Activated CD8-positive, alpha-beta T cell treated with anti-CD3 and anti-CD28 coated beads, Interleukin-2, amount 10 ng/mL, durations not matched to agents 7 days and 5 days (primary cell): ENCODE measurements around the gene RLN1. TPM values are rescaled to one million over a fixed set of nuclear protein-coding genes. Genes with fewer than 3 reads are reported as not detected.
"Not testable (repeated sequence)": the region's sequence is repeated elsewhere in the genome, so short reads cannot be mapped to it uniquely, and the experiment has no call there.

Experiments
- ATAC-seq: fragments of 150-1000 bp; cut with Tn5 transposase; one replicate; pipeline ENCODE4 v1.10.0; 2021; ENCODE audit warnings: moderate library complexity
- CTCF ChIA-PET: fragments of 350-600 bp; sonication (Branson Sonifier 250); formaldehyde crosslinking; loops from one replicate; lab custom pipeline; 2021; ENCODE audit warnings: antibody characterized with exemption; lab: Charles Lee
- POLR2A ChIA-PET: fragments of 350-600 bp; sonication (Branson Sonifier 250); formaldehyde crosslinking; loops from one replicate; lab custom pipeline; 2021; ENCODE audit warnings: antibody characterized with exemption; lab: Charles Lee
- DNase-seq: peaks from one replicate; pipeline ENCODE4 v3.0.0-alpha.2; 2020
- H3K27ac Mint-ChIP-seq: one replicate; pipeline ENCODE4 v1.8.0; 2021; ENCODE audit warnings: mild to moderate bottlenecking, mixed read lengths
- H3K27me3 Mint-ChIP-seq: one replicate; pipeline ENCODE4 v1.8.0; 2021; ENCODE audit warnings: low read depth, mixed read lengths
- H3K36me3 Mint-ChIP-seq: one replicate; pipeline ENCODE4 v1.8.0; 2021; ENCODE audit warnings: low read depth, mixed read lengths
- H3K4me1 Mint-ChIP-seq: one replicate; pipeline ENCODE4 v1.8.0; 2021; ENCODE audit warnings: low read depth, mixed read lengths
- H3K4me3 Mint-ChIP-seq: one replicate; pipeline ENCODE4 v1.8.0; 2021; ENCODE audit warnings: mild to moderate bottlenecking, mixed read lengths
- H3K9me3 Mint-ChIP-seq: one replicate; pipeline ENCODE4 v1.8.0; 2022; ENCODE audit warnings: mixed read lengths; ENCODE audit not compliant: insufficient read depth
- total RNA-seq, 2 experiments: library from RNA; stranded (reverse); gene quantifications; one replicate each; pipeline ENCODE4 v1.2.3, GENCODE V29; 2021

Gene RLN1
- total RNA-seq, 2 experiments from 2014 or later: 1.3 to 1.5 TPM

DNA sequence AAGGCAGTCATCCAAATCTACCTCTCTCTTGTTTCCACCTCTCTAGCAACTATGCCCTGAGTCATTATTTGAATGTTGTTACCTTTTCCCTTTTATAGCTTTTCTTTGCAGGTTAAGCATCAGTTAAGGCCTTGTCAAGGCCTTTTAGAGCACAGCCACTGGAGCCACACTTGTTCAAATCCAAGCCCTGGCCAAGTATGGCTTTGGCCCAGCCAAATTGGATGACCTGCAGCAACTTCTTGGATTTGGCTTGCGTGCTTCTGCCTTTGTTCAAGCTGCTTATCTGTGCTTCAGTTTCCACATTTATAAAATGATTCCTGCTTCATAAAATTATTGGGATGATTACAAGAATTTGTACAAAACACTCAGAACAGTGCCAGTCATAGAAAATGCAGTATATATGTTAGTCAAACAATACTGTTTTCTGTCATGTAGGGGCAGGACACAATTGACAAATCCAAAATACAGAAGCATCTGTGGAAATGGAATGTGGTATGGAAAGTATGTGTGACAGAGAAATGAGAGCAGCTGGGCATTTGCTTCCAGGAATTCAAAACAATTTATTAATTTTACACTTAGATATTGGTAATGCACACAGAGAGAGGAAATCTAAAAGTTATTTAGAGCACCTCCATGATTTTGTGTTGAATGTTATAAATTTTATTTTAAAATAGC is 17.9 kb upstream of the RLN1 start:
- Mint-ChIP-seq H3K27ac (no peak overlapping the region), H3K9me3 (peaks cover 6% of the 10 kb centered on the region), H3K27me3 (no peaks in the 10 kb centered on the region), H3K4me1 (peaks cover 16% of the 10 kb centered on the region), H3K36me3 (peaks cover 38% of the 10 kb centered on the region), H3K4me3 (no peak overlapping the region)
- ATAC-seq (no peak), DNase-seq (no peak)
- POLR2A ChIA-PET: no interaction called here
- CTCF ChIA-PET: interaction anchor here (1.4 kb wide), 1 partner anchor 93 kb away, joined by 5 read pairs; the partner anchor contains the start of gene CD274

GRCh38 chr9:5355817-5356216 is 16.1 kb upstream of the RLN1 start:
- peaks cover 38% of the 10 kb centered on the region for H3K36me3 Mint-ChIP-seq
- CTCF ChIA-PET: no interaction called here
- H3K9me3 Mint-ChIP-seq: peaks cover 14% of the 10 kb centered on the region
- DNase-seq: no peak
- H3K27me3 Mint-ChIP-seq: no peaks in the 10 kb centered on the region
- ATAC-seq: no peak
- no peak overlapping the region for H3K4me3 Mint-ChIP-seq
- peaks cover 33% of the 10 kb centered on the region for H3K4me1 Mint-ChIP-seq
- H3K27ac Mint-ChIP-seq: no peak overlapping the region
- POLR2A ChIA-PET: no interaction called here

DNA sequence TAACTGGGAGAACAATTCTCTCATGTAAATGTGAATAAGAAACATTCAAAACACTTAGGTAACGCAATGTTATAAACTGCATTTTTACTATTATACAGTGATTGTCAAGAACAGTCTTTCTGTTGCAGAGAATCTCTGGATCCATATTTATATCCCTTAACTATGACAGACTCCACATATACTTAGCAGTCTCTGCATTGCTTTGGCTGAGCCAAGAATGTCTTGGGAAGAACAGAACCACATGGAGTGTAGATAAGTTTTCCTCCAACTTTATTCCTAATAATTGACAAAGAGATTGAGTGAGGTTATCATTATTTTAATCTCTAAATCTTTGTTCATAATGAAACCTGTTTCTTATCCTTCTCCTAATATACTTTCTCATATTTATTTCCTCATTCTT is 15.6 kb upstream of the RLN1 start:
- H3K27me3 Mint-ChIP-seq: no peaks in the 10 kb centered on the region
- no peak for DNase-seq
- peaks cover 36% of the 10 kb centered on the region for H3K4me1 Mint-ChIP-seq
- CTCF ChIA-PET: no interaction called here
- no peak overlapping the region for H3K4me3 Mint-ChIP-seq
- peaks cover 15% of the 10 kb centered on the region for H3K9me3 Mint-ChIP-seq
- no peak for ATAC-seq
- POLR2A ChIA-PET: no interaction called here
- peaks cover 40% of the 10 kb centered on the region for H3K36me3 Mint-ChIP-seq
- no peak overlapping the region for H3K27ac Mint-ChIP-seq

DNA sequence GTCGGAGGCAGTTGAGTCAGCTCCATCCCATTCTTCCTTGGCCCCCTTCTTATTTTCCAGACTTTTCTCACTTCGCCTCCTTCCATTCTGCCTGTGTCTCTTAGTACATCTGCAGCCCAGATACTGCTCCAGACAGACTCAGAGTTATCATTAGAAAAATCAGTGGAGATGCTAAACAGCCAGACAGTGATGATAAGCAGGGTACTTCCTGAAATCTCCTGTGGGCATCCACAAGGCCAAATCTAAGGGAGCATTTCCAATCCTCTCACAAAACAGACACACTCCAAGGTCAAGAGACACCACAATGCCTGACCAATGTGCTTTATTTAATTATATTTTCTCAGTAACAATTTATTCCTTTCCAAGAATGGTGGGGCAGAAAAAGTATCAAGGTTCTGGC is 14.5 kb upstream of the RLN1 start:
- CTCF ChIA-PET: no interaction called here
- H3K27ac Mint-ChIP-seq: peak overlapping the region; percentile 17

DNA sequence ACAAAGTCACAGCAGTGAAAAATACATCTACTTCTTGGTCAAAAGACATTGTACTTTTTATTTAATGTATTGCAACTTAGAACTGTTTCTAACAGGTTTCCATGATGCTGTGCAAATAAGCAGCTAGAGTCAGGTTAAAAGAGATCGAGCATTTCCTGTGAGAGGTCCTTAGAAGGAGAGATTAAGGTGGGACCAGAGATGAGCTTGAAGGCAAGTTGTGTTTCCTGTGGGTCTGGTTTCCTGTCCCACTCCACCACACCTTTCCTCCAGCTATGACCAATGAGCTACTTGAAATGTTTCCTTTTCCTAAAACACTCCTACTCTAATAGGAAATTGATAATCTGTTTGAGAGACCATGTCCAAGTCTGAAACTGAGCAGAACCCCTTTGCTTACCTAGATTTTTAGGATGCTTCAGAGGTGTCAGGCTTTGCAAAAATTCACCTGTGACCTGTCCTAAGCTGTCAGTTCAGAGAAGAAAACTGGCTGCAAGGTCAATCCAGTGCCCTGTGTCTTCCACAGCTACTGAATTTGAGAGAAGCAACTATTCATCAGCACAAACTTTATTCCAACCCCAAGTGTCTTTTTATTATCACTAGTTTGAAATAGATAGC is 13.1 kb upstream of the RLN1 start:
- Mint-ChIP-seq H3K9me3 (peaks cover 22% of the 10 kb centered on the region), H3K27ac (peak overlapping the region; percentile 84), H3K27me3 (no peaks in the 10 kb centered on the region), H3K36me3 (peaks cover 42% of the 10 kb centered on the region), H3K4me3 (peak overlapping the region; percentile 56), H3K4me1 (peaks cover 36% of the 10 kb centered on the region)
- DNase-seq (peak; percentile 63), ATAC-seq (peak; percentile 94)
- ChIA-PET CTCF (interaction anchor here (0.6 to 1.9 kb wide), 12 partner anchors 9 to 589 kb away, joined by 3 to 6 read pairs (median 4); partner anchors contain the start of genes CD274 and RLN1), POLR2A (no interaction called here)

More for the DNA sequence above, 14.5 kb upstream of the RLN1 start:
- Mint-ChIP-seq H3K9me3 (peaks cover 21% of the 10 kb centered on the region), H3K36me3 (peaks cover 46% of the 10 kb centered on the region), H3K4me3 (no peak overlapping the region), H3K27me3 (no peaks in the 10 kb centered on the region), H3K4me1 (peaks cover 36% of the 10 kb centered on the region)
- POLR2A ChIA-PET: no interaction called here
- no peak for ATAC-seq
- DNase-seq: no peak

GRCh38 chr9:5336688-5337087 is 3.0 kb downstream of the RLN1 start:
- H3K4me3 Mint-ChIP-seq: peak overlapping the region; percentile 52
- no peaks in the 10 kb centered on the region for H3K9me3 Mint-ChIP-seq
- peaks cover 19% of the 10 kb centered on the region for H3K36me3 Mint-ChIP-seq
- peak overlapping the region; percentile 39 for H3K27ac Mint-ChIP-seq
- peaks cover 34% of the 10 kb centered on the region for H3K4me1 Mint-ChIP-seq
- no peaks in the 10 kb centered on the region for H3K27me3 Mint-ChIP-seq
- DNase-seq (peak; percentile 56), ATAC-seq (peak; percentile 18)
- ChIA-PET POLR2A (no interaction called here), CTCF (interaction anchor here (2.7 to 2.8 kb wide), 3 partner anchors 10 to 264 kb away, joined by 5 to 7 read pairs (median 7); no protein-coding TSS in a partner anchor)

- ATAC-seq, CTCF ChIA-PET, POLR2A ChIA-PET, DNase-seq, H3K4me3 Mint-ChIP-seq, H3K27me3 Mint-ChIP-seq, H3K9me3 Mint-ChIP-seq, H3K27ac Mint-ChIP-seq: not testable (repeated sequence)
- peaks cover 31% of the 10 kb centered on the region for H3K4me1 Mint-ChIP-seq
- peaks cover 50% of the 10 kb centered on the region for H3K36me3 Mint-ChIP-seq
Measured at GRCh38 chr9:5331276-5331675, 8.4 kb downstream of the RLN1 start.

DNA sequence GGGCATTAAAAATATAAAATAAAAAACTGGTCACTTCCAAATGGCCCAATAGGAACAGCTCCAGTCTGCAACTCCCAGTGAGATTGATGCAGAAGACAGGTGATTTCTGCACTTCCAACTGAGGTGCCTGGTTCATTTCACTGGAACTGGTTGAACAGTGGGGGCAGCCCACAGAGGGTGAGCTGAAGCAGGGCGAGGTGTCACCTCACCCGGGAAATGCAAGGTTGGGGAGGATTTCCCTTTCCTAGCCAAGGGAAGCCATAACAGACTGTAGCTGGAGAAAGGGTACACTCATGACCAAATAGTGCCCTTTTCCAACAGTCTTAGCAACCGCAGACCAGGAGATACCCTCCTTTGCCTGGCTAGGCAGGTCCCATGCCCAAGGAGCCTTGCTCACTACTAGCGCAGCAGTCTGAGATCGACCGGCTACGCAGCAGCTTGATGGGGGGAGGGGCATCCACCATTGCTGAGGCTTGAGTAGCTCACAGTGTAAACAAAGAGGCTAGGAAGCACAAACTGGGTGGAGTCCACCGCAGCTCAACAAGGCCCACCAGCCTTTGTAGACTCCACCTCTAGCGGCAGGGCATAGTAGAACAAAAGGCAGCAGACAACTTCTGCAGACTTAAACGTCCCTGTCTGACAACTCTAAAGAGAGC is 12.7 kb downstream of the RLN1 start:
- Mint-ChIP-seq H3K4me1 (peaks cover 20% of the 10 kb centered on the region), H3K27ac (peak overlapping the region; percentile 60), H3K4me3 (peak overlapping the region; percentile 42), H3K9me3 (no peaks in the 10 kb centered on the region), H3K36me3 (peaks cover 31% of the 10 kb centered on the region), H3K27me3 (no peaks in the 10 kb centered on the region)
- peak; percentile 86 for ATAC-seq
- CTCF ChIA-PET: interaction anchor here (0.6 to 2.1 kb wide), 5 partner anchors 9 to 141 kb away, joined by 3 to 7 read pairs (median 4); no protein-coding TSS in a partner anchor
- POLR2A ChIA-PET: interaction anchor here (1.2 kb wide), 1 partner anchor 111 kb away, joined by 3 read pairs; the partner anchor contains the start of gene PLGRKT
- peak; percentile 76 for DNase-seq

DNA sequence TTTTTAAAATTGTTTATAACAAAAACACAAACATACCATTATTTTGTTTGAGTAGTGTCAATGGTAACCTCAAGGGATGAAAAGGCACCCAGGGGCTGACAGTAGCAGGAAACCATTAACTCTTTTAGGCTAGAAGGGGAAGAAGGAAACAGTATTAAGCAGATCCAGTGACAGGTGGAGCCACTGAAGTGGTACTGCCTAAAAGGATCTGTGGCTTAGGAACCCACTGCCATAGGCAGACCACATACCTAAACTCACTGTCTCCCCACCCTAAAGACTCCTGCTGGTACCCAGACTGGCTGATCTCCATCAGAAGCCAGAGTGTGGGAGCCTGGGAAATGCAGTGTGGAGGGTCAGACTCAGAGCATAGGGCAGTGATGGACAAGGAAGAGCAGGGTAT is 13.5 kb downstream of the RLN1 start:
- POLR2A ChIA-PET: interaction anchor here (1.2 kb wide), 1 partner anchor 111 kb away, joined by 3 read pairs; the partner anchor contains the start of gene PLGRKT
- peak; percentile 48 for ATAC-seq
- CTCF ChIA-PET: interaction anchor here (1.4 to 2.1 kb wide), 3 partner anchors 8 to 27 kb away, joined by 4 to 7 read pairs (median 5); no protein-coding TSS in a partner anchor
- peaks cover 20% of the 10 kb centered on the region for H3K4me1 Mint-ChIP-seq
- H3K27me3 Mint-ChIP-seq: no peaks in the 10 kb centered on the region
- no peak overlapping the region for H3K4me3 Mint-ChIP-seq
- H3K9me3 Mint-ChIP-seq: no peaks in the 10 kb centered on the region
- H3K36me3 Mint-ChIP-seq: peaks cover 27% of the 10 kb centered on the region
- no peak overlapping the region for H3K27ac Mint-ChIP-seq
- no peak for DNase-seq

- H3K36me3 Mint-ChIP-seq, H3K27me3 Mint-ChIP-seq, ATAC-seq, H3K4me1 Mint-ChIP-seq, H3K27ac Mint-ChIP-seq, DNase-seq, H3K4me3 Mint-ChIP-seq, POLR2A ChIA-PET, H3K9me3 Mint-ChIP-seq: not testable (repeated sequence)
- CTCF ChIA-PET: interaction anchor here (0.8 to 1.2 kb wide), 7 partner anchors 28 to 266 kb away, joined by 3 to 5 read pairs (median 3); partner anchors contain the start of gene PLGRKT
Measured at GRCh38 chr9:5321601-5322000, 18.1 kb downstream of the RLN1 start.

- DNase-seq (no peak), ATAC-seq (no peak)
- Mint-ChIP-seq H3K4me3 (no peak overlapping the region), H3K27ac (no peak overlapping the region), H3K36me3 (peaks cover 10% of the 10 kb centered on the region), H3K4me1 (peaks cover under 1% of the 10 kb centered on the region), H3K27me3 (no peaks in the 10 kb centered on the region), H3K9me3 (no peaks in the 10 kb centered on the region)
- POLR2A ChIA-PET: no interaction called here
- CTCF ChIA-PET: interaction anchor here (0.8 to 1.2 kb wide), 8 partner anchors 27 to 267 kb away, joined by 3 to 5 read pairs (median 3); partner anchors contain the start of gene PLGRKT
Measured at GRCh38 chr9:5321058-5321457, 18.6 kb downstream of the RLN1 start.
